Ureter (tissue), 1 donor: Measurements from ENCODE around the gene RAB8A. TPM values are rescaled to one million over a fixed set of nuclear protein-coding genes. Genes with fewer than 3 reads are reported as not detected.
A peak's percentile ranks its signal among the peaks of the same experiment; 100 is the strongest.

ENCODE experiments used
- DNase-seq: peaks from one replicate; pipeline ENCODE4 v3.0.0-alpha.2; 2020; ENCODE audit warnings: low spot score
- total RNA-seq: library from RNA; stranded (reverse); gene quantifications from one replicate; pipeline ENCODE4 v1.2.4, GENCODE V29; 2023
- donor health status: DM: yes; HTN: yes; CAD: no.

The RAB8A gene
- total RNA-seq = 70.8 TPM

DNA sequence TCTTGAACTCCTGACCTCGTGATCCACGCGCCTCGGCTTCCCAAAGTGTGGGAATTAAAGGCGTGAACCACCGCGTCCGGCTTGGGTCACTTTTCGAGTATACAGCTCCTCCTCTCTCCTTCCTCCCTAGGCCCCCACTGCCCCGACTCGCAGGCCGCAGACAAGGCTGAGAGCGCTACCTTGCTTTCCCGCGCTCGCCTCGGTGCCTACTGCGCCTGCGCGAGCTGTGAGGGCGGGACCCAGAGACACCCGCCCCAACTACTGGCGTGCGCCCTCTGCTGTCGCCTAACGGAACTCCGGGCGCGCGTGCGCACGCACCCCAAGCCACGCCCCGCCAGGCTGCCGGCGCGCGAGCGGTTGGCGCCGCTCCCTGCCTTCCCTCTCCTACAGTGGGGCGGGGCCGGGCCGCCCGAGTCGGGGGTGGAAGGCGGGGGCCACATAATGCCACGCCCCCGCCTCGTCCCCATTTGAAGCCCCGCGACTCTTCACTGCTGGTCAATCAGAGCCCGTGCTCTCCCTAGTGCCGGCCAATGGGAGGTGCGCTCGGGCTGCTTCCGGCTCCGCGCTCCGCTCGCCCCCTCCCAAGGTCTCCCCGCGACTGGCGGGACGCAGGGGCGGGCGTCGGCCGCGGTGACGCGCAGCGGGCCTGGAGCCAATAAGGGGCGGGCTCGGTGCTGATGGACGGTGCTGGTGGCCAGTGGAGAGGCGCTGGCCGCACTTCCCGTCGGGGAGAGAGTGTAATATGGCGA, at the start of gene RAB8A:
Gene RAB8A, plus strand, starts transcription at position 730 of the 749 bp plus-strand sequence. Its CDS starts 13 bp downstream, at position 743.
- DNase-seq = peak; percentile 99

DNA sequence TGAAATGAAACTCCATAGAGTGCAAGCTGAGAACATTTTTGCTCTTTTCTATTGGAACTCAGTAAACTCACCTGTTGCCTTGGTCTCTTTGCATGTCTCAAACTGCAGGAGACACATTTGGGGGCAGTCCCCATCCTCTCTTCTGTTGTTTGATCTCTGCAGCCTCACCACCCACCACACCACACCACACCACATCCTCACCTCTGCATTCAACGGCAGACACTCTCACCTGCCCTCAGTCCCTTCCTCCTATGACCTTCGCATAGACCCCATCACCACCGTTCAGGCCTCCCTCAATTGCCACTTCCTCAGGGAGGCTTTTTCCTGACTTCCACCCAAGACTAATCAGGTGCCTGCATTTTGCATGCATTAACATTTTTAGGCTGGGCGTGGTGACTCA, 49.7 kb upstream of the RAB8A start:
- no peak for DNase-seq

DNA sequence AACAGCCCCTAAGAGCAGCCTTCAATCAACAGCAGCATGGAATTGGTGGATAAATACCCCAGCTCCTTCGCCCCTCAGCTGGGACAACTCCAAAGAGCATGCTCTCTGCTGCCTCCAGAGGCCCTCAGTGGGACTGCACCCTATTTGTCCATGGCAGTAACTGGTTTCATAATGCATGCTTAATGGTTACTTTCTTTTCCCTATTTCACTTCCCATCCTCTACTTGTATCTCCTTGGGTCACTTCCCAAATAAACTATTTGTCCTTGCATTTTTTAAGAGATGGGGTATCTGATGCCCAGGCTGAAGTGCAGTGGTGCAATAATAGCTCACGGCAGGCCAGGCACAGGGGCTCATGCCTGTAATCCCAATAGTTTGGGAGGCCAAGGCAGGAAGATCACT, 48.9 kb upstream of the RAB8A start:
- peak; percentile 65 for DNase-seq

DNA sequence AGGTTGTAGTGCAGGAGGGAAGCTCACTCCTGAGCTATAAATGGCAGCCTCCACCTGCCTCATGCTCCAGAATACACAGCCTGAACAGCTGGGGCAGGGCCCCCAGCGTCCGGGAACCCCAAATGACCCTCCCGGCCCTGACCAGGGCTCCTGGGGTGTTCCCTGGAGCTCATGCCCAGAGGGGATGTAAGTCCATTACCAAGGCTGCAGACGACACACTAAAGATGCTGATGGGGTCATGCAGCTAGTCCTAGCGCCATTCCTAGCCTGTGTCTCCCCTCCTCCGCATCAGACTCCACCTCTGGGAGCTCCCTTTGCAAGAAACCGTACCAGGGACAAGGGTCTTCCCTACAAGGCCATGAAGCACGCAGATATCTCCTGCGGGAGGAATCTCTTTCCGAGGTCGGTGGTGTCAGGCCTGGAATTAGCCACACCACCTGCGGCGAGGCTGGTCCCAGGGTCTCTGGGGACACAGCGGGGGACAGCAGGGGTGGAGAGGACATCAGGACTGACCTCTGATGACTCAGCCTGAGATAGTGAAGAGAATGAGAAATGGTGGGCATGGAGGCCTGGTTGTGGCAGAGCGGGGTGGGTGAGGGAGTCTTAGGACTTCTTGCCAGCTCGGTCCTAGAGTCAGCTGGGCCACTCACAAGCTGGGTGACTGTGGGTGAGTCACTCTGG, 47.3 kb upstream of the RAB8A start:
- no peak for DNase-seq

DNA sequence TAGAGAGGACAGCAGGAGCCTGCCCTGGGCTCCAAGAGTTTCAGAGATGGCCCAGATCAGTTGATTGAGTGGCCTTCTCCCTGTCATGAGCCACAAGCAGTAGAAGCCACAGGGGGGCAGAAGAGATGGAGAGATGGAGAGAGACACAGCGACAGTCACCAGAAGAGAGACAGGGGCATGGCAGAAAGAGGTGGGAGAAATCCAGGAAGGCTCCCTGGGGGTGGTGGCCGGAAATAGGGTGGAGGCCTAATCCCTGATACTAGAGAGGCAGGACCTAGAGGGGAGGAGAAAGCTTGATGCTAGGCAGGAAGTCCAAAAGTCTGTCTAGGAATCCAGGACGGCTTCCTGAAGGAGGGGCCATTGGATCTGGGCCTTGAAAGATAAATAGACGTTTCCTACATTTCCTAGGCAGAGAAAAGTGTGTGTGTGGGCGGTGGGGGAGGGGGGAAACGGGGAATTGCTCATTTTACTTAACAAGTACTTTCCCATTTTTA, 45.0 kb upstream of the RAB8A start:
- DNase-seq = no peak

DNA sequence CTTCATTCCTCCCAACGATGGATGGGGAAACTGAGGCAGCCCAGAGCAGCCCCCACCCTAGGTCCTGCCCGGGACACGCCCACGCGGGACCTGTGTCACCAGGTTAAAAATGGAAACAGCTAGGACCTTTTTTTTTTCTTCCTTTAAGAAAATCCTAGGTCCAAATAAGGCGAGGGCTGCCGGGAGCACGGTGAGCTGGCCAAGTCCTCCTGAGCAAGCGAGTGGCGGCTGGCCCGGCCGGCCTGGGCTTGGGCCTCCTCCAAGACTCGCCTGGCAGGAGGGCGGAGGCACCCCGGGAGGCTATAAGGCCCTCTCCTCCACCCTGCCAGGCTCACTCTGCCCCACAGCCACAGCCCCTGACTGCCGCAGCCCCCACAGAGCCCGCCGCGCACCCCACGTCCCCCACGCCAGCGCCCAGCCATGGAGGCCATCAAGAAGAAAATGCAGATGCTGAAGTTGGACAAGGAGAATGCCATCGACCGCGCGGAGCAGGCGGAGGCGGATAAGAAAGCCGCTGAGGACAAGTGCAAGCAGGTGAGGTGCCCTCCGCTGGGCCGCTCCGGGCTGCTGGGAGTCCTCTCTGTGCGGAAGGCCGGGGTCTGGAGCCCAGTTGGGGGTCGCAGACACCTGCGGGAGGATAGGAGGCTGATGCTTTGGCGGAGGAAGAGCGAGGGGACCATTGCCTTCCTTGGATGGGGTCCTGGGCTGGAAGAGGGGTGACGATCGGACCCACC, 44.3 kb upstream of the RAB8A start:
- peak; percentile 91 for DNase-seq

DNA sequence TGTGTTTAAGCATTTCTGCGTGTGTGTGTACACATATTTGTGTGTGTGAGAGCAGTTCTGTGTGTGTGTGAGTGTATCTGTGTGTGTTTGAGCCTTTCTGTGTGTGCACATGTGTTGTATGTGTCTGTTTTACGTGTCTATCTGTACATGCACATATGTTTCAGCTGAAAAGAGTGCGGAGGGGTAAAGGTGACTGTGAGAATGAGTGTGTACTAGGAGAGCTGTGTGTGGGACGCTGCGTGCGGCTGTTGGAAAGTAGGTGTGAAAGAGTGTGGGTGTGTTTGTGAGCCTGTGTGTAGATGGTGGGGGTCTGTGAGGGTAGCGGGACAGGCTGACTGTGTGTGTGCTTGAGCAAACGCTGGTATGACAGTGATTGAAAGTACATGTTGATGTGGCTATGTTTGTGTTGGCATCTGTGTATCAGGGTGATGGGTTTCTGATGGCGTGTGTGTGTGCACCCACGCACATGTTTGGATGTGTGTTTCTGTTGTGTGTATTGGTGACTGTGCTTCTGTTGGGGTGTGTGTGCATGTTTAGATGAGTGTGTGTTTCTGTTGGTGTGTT, 42.9 kb upstream of the RAB8A start:
- no peak for DNase-seq

DNA sequence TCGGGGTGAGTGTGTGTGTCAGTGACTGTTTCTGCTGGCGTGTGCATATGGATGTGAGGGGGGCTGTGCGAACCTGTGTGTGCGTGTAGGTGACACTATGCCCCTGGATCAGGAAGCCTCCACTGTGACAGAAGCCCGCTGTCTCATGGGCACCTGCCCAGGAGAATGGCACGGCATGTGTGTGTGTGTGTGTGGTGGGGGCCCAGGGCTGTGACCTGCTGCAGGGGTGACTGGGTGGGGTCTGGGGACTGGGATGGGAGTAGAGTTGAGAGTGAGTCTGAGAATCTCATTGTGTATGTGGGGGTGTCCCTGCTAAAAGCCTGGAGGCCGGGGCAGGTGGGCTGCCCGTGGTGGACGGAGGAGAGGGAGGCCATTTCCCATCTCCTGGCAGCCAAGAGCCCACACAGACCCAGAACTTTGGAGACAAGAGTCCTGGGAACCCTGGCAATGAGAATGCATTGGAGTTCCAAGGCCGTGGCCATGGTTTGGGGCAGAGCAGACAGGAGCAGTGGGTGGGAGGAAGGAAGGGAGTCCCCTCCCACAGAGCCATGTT, 41.8 kb upstream of the RAB8A start:
- DNase-seq = no peak

DNA sequence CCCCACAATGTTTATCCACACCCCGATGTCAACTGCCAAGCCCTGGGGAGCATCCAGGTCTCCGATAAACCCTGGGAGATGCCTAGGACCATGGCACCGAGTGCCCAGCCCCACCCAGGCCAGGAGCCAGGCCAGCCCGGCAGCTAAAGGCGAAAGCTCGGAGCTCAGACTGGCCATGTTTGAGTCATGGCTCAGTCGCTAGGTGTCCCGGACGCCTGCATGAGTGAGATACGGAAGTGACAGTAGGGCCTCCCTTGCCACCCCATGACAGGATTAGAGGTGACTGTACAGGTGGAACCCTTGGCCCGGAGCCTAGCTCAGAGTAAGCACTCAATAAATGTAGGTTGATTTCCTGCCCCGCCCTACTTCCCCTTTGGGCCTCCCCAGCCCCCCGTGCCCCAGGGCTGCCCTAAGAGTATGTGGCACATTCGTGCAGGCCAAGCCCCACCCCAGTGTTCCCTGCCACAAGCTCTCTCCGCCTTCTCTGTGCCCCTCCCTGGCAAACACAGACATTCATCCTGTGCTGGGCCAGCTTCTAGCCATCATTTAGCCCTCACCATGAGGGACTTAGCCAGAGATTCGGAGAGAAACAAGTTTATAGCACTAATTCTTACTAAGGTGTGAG, 41.2 kb upstream of the RAB8A start:
- DNase-seq = peak; percentile 93

DNA sequence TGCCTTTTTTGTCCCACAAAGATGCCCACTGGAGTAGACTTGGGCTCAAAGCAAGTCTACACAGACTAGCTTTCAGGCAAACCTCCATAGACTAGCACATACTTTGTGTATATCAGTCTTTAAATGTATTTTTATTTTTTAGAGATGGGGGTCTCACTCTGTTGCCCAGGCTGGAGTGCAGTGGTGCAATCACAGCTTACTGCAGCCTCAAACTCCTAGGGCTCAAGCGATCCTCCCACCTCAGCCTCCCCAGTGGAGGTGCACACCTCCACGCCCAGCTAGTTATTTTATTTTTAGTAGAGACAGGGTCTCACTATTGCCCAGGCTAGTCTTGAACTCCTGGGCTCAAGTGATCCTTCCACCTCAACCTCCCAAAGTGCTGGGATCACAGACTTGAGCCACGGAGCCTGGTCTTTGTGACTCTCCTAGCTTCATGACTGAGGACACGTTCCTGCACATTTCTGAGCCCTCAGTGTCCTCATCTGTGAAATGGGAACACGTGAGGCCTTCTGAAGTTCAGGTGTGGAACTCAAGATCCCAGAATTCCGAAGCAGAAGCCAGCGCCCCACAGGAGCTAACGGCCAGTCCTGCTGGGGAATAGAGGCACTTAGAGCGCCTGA, 40.5 kb upstream of the RAB8A start:
- DNase-seq = no peak

DNA sequence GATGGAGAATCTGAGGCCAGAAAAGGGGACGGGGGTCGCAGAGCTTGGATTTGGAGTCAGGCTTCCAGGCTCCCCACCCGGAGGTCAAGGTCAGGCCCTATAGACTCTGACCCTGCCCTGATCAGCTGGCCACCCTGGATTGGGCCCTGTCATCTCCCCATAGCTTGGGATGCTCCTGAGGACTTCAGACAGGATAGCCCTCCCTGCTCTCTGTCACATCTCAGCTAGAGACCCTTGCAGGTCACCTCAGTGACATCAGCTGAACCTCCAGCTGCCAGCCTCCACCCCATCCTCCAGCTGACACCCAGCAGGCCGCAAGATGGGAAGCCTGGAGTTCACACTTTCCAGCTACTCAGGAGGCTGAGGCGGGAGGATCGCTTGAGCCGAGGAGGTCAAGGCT, 38.2 kb upstream of the RAB8A start:
- no peak for DNase-seq

DNA sequence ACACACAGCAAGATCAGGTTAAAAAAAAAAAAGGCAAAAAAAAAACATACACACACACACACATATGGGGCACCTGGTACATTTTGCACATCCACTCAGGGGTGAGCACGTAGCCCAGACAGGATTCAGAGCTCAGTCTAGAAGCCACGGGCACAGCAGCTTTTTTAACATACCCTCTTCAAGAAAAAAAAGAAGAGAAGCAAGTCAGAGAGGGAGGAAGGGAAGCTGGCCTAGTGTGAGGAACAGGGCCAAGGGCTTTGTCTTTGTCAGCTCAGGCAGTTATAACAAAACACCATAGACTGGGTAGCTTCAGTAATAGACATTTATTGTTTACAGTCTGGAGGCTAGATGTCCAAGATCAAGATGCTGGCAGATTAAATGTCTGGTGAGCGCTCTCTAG, 37.7 kb upstream of the RAB8A start:
- no peak for DNase-seq

DNA sequence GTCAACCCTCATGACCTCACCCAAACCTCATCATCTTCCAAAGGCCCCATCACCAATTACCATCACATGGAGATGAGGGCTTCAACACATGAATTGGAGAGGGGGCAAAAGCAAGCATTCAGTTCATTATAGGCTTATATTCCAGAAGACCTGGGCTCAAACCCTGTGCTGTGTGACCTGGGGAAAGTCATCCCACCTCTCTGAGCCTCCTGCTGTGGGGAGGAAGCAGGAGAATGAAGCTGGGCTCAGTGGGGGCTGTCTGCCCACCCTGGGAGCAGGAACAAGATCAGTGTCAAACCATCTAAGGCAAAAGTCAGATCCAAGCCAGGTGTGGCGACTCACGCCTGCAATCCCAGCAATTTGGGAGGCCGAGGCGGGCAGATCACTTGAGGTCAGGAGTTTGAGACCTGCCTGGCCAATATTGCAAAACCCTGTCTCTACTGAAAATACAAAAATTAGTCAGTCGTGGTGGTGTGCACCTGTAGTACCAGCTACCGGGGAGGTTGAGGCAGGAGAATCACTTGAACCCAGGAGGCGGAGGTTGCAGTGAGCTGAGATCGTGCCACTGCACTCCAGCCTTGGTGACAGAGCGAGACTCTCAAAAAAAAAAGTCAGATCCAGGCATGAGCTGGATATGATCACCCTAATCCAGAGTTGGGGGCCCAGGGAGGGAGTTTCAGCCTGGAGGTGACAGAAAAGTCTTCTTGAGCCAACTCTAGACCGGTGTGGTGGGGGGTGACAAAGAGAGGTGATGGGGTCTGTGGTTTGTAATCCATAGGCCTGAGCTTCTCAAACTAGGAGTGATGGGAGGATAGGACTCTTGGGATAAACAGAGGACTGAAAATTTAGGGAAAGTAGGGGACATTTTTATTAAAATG, 37.0 kb upstream of the RAB8A start:
- DNase-seq = no peak

DNA sequence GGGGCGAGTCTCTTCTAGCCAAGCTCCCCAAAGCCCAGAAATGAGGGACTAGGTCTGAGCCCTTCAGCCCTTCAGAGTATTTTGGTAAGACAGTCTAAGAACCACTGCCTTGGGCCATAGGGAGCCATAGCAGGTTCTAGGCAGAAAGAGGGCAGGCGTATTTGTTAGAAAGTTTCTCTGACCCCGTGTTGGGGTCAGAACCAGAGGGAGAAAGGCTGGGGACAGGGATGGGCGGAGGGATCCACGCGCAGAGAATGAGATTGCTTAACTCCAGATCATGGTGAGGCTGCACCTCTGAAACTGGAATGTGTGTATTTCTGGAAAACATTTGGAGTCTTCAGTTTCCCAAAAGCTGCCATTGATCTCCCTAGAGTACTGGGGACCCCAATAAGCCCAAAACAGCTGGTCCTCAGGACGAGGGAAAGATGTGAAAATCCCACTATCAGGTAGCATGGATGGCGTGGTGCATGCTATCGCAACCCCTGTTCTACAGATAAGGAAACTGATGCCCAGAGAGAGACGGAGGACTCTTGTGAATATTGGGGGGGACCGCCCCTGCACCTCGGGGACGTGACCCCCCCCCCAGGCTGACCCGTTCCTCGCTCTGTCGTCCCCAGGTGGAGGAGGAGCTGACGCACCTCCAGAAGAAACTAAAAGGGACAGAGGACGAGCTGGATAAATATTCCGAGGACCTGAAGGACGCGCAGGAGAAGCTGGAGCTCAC, 36.1 kb upstream of the RAB8A start:
- no peak for DNase-seq

DNA sequence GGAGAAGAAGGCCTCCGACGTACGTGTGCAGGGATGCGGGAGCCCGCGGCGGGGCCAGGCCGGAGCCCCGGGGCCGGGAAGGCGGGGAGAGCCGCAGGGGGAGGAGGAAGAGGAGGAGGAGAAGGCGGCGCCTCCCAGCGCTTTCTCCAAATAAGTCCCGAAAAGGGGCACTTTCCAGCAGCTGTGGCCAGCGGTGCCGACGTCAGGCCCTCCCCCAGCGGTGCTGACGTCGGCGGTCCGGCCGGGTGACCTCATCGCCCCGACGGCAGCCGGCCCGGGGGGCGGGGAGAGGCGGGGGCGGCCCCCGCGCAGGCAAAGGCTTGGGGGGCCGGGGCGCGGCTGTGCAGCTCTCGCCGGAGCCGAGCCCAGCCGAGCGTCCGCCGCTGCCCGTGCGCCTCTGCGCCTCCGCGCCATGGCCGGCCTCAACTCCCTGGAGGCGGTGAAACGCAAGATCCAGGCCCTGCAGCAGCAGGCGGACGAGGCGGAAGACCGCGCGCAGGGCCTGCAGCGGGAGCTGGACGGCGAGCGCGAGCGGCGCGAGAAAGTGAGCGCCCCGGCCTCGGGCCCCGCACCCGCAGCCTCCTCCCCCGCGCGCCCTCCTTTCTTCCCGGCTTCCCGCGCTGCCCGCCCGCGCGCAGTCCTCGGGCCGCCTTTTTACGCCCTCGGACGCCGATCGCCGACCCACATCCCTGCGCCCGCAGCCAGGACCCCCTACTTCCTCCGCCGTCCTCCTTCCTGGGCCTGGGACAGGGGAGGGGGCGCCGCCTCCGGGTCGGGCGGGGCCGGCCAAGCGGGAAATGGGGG, 35.3 kb upstream of the RAB8A start, which contains the start of gene TPM4:
Gene TPM4, plus strand, starts transcription at position 342 of the 804 bp plus-strand sequence. Its CDS starts 71 bp downstream, at position 413.
- peak; percentile 94 for DNase-seq

DNA sequence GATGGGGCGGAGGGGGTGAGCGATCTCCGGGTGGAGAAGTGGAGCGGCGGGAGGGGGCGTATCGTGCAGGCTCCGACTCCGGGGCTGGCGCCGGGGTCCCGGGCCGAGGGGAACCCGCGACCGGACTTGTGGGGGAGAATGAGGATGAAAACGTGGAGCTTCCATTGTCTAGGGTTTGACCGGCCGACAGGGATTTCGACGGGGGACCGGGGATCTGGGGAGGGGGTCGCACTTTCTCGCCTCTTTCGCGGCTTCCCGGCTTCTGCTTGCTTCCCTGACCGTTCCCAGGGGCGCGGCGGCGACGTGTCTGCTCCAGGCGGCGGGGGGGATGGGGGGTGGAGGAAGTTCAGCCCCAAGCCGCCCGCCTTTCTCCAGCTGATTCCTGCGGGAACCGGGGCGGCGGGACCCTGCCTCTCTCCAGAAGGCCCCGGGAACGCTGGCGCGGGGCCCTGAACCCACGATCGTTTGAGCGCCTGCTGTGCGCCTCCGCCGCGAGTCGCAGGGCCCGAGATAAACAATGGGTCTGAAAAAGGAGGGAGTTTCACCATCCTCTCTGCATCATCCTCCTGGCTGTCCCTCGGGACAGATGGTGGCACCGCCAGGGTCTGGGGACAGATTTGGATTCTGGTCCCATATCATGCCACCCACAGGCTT, 34.6 kb upstream of the RAB8A start:
- peak; percentile 77 for DNase-seq

DNA sequence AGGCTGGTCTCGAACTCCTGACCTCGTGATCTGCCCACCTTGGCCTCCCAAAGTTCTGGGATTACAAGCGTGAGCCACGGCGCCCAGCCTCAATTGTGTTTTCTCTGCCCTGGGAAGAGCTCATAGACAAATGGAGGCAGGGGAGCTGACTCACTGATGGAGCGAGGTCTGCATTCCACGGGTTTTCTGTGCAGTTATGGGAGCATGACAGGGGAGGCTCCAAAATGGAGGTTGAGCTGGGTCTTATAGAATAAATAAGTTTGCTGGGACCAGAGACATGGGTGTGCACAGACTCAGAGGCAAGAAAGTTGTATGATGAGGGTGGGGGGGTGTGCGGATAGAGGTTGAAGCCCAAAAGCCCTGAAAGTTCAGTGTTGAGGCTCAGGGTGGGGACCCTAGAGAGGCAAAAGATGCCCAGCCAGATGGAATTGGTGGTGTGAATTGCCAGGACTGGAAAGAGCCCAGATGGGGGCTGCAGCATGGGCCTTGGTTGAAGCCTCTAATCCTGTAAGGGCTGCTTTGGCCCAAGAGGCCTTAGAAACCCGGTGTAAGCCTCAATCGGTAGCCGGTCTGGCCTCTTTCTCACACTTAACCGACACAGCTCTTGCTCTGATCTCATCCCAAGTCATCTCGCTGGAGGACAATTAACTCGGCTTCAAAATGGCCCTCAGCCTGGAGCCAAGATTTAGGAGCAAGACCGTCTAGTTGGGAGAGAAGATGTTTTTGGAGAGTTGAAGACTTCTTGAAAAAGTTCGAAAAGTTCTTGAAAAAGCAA, 33.5 kb upstream of the RAB8A start:
- no peak for DNase-seq
